Choroid plexus epithelial cell (primary cell): ENCODE data around the gene DSC1.
"Not testable (repeated sequence)": the region's sequence is repeated elsewhere in the genome, so short reads cannot be mapped to it uniquely, and the experiment has no call there.

ENCODE experiments used
- DNase-seq: peaks from one replicate; pipeline ENCODE4 v3.0.0-alpha.2; 2010; ENCODE audit warnings: low read depth
- H3K4me3 ChIP-seq: 2 replicates; pipeline ENCODE4 v1.5.1; 2011; ENCODE audit warnings: low read depth, mild to moderate bottlenecking, control low read depth, low read length, moderate library complexity
- TF ChIP-seq, protein P1 (sequence below): conservative IDR thresholded peaks from 2 replicates; pipeline ENCODE4 v1.5.1; 2011; ENCODE audit warnings: low read depth, mild to moderate bottlenecking, control low read depth, inconsistent platforms, low read length, moderate library complexity

DSC1 gene

DNA sequence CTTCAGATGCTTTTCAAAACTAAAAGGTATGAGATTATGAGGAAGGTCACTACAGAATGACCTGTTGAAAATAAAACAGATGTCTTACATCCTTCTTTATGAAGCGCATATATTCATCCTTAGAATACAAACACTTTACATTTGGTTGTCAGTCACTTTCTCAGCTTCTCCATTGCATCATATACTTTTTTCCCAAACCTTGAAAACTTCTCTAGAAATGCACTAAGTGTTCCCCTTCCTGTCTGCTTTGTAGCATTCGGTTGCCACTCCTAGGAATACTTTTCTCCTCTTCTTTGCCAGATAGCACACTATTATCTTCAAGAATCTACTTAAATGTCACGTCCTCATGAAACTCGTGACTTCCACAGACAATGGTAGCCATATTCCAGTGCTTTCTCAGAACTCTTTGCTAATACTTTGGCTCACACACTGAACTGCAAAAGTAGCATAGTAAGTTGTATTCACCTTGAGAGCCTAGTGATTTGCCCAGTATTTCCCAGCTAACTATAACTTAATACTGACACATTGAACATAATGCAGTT is 27.6 kb downstream of the DSC1 start:
- TF ChIP-seq, protein P1, sequence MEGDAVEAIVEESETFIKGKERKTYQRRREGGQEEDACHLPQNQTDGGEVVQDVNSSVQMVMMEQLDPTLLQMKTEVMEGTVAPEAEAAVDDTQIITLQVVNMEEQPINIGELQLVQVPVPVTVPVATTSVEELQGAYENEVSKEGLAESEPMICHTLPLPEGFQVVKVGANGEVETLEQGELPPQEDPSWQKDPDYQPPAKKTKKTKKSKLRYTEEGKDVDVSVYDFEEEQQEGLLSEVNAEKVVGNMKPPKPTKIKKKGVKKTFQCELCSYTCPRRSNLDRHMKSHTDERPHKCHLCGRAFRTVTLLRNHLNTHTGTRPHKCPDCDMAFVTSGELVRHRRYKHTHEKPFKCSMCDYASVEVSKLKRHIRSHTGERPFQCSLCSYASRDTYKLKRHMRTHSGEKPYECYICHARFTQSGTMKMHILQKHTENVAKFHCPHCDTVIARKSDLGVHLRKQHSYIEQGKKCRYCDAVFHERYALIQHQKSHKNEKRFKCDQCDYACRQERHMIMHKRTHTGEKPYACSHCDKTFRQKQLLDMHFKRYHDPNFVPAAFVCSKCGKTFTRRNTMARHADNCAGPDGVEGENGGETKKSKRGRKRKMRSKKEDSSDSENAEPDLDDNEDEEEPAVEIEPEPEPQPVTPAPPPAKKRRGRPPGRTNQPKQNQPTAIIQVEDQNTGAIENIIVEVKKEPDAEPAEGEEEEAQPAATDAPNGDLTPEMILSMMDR: no peak
- no peak for DNase-seq
- H3K4me3 ChIP-seq: no peak overlapping the region

DNA sequence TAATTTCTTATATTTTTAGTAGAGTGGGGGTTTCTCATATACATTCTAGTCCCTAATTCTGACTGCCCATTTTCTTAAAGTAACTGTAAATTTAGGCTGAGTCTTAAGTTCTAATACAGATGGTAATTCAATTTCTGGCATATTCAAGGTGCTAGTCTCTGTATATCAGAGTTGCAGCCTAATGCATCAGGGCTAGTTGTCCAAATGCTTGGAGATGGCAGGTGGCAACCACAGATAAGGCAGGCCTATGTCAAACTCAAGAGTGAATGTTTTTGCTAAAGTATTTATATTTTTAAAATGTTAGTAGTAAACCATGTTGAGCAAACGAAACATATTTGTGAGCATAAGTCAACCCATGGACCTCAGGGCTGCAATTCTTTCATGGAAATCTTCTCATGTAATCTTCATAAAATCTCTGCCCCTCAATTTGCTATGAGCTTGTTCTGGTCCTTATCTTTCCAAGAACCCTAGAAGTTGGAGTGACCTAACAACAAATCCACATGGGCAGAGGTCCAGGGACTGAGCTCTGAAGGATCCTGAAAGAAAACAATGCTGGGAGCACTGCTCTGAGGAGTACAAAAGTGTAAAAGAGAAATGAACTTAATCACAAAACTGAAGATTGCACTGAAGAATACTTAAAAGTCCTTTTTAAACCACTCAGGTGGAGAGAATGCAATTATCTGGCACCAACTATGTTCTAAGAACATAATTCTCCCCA is 33.1 kb downstream of the DSC1 start:
- no peak for DNase-seq
- no peak overlapping the region for H3K4me3 ChIP-seq
- TF ChIP-seq, protein P1: no peak

GRCh38 chr18:31125878-31126277 is 36.8 kb downstream of the DSC1 start:
- TF ChIP-seq, protein P1: no peak
- H3K4me3 ChIP-seq: no peak overlapping the region
- no peak for DNase-seq

- not testable (repeated sequence) for DNase-seq
Observed at GRCh38 chr18:31123125-31123524, 39.5 kb downstream of the DSC1 start.

GRCh38 chr18:31120594-31120993 is 42.1 kb downstream of the DSC1 start:
- no peak for DNase-seq
- TF ChIP-seq, protein P1: no peak
- no peak overlapping the region for H3K4me3 ChIP-seq

More at GRCh38 chr18:31123125-31123524, 39.5 kb downstream of the DSC1 start:
- H3K4me3 ChIP-seq: not testable (repeated sequence)

DNA sequence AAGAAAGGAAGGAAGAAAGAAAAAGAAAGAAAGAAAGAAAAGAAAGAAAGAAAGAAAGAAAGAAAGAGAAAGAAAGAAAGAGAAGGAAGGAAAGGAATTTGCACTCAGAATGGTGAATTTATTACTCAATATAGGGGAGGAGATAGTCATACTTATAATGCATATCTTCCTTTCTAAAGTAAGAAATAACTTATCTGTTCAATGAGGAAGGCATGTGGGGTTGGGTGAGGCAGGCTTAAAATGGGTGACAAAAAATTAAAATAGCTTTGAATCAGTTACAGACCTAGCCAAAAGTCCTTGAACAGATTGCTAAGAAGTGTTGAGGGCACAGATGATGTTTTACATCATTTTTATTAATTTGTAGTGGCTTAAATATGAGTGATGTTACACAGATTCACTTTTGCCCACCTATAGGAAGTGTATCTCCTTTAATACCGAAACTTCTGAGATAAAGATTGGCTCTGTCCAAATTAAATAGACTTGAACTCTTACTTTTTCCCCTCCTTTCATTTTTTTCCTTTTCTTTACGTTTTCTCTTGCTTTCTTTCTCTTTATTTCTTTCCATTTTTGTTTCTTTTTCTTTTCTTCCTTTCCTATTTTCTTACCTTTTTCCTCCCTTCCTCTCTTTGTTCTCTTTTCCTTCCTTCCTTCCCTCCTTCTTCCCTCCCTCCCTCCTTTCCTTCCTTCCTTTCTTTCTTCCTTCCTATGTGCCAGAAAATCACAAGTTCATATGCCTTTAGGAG is 45.6 kb downstream of the DSC1 start:
- no peak overlapping the region for H3K4me3 ChIP-seq
- TF ChIP-seq, protein P1: no peak
- no peak for DNase-seq

DNA sequence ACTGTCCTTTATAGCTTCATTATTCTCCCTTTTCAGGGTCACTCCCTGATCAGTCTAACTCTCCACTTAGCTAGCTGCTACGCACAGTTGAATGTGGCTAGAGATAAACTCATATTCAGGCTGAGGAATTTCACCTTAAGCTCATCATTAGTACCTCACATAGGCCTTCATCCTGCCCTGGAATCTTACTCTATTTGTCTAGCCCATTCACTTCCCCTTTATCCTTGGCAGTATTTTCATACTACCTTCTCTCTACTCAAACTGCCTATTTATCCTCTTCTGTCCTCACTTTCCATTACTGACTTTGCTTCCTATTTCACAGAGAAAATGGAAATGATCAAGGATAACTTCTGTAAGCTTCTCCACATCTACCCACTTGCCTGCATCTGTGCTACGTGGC is 49.9 kb downstream of the DSC1 start:
- no peak for DNase-seq
- no peak overlapping the region for H3K4me3 ChIP-seq
- TF ChIP-seq, protein P1: no peak
